Measurements from ENCODE around the gene ANAPC10.
A peak's percentile ranks its signal among the peaks of the same experiment; 100 is the strongest.
"Not testable (repeated sequence)": the region's sequence is repeated elsewhere in the genome, so short reads cannot be mapped to it uniquely, and the experiment has no call there.

ANAPC10 gene

DNA sequence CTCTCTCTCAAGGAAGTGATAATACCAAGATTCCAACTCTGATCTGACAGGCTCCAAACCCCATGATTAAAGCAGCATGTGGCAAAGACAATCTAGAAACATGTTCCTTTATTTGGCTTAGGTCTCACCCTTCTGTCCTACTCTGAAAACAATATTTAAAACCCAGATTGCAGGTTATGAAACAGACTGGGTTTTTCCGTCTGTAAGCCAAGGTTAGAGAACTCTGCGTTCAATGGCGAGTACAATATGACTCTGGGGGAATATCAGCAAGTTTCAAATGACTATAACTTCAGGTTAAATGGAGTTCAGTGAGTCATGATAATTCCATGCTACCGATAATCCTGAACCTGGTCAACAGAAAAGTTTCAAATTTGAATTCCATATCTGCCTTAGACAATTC, 50.8 kb downstream of the ANAPC10 start:
- peaks cover 7% of the 10 kb centered on the region for H3K4me1 Mint-ChIP-seq
- H3K36me3 Mint-ChIP-seq = peaks cover 10% of the 10 kb centered on the region
- H3K9me3 Mint-ChIP-seq = no peaks in the 10 kb centered on the region
- H3K4me3 Mint-ChIP-seq = no peak overlapping the region
- no peak overlapping the region for H3K27ac Mint-ChIP-seq
- no peaks in the 10 kb centered on the region for H3K27me3 Mint-ChIP-seq

DNA sequence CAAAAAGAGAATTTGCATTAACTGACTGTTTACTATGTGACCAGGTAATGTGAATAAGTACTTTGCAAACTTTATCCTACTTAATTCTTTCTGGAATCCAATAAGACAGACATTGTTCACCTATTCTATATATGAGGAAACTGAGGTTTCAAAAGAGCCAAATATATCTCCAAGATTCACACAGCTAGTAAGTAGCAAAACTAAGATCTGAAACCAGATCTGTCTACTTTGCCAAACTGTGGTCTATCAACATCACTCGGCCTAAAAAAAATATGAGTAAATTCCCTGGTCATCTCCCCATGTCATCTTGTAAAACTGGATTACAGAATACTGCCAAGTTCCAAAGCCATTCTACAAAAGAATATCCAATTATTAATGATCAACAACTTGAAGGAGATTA, 52.8 kb downstream of the ANAPC10 start:
- no peak overlapping the region for H3K4me3 Mint-ChIP-seq
- peaks cover 14% of the 10 kb centered on the region for H3K4me1 Mint-ChIP-seq
- H3K9me3 Mint-ChIP-seq = no peaks in the 10 kb centered on the region
- no peaks in the 10 kb centered on the region for H3K27me3 Mint-ChIP-seq
- peaks cover 8% of the 10 kb centered on the region for H3K36me3 Mint-ChIP-seq
- H3K27ac Mint-ChIP-seq = no peak overlapping the region

DNA sequence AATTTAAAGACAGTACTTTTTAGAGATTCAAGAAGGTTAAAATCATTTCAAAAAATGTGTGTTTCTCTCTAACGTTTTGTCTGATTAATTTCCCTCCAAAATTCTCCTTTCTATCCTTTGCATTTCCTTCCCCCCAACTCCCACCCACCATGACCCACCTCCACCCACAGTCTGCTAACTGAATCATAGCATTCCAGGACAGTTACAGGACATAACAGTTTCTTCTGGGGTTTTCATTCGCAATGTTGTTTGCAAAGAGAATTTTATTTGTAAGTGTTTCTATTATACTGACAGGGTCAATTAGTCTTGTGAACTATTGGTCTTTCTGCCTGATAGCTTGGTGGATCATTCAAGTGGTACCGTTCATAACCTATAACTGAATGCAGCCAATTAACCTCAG, 53.7 kb downstream of the ANAPC10 start:
- H3K27me3 Mint-ChIP-seq = no peaks in the 10 kb centered on the region
- H3K4me3 Mint-ChIP-seq = no peak overlapping the region
- H3K36me3 Mint-ChIP-seq = peaks cover 3% of the 10 kb centered on the region
- no peak overlapping the region for H3K27ac Mint-ChIP-seq
- no peaks in the 10 kb centered on the region for H3K9me3 Mint-ChIP-seq
- peaks cover 14% of the 10 kb centered on the region for H3K4me1 Mint-ChIP-seq

DNA sequence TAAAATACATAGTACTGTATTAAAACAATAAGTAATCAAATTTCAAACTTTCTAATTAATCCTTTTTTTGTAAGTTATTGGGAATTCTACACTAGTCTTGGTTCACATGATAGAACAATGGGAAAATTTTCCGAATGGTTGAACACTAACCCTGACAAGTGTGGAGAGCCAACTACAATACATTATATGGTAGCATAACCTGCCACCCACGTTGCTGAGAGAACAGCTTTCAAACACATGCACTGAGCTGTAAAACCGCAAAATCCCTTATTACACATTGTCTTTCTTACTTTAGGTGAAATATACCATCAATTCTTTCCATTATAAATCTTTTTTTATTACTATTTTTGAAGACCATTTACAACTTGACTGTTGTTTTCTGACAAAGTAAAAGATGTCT, 54.7 kb downstream of the ANAPC10 start:
- no peak overlapping the region for H3K27ac Mint-ChIP-seq
- no peaks in the 10 kb centered on the region for H3K27me3 Mint-ChIP-seq
- H3K4me3 Mint-ChIP-seq = no peak overlapping the region
- peaks cover 14% of the 10 kb centered on the region for H3K4me1 Mint-ChIP-seq
- H3K9me3 Mint-ChIP-seq = no peaks in the 10 kb centered on the region
- H3K36me3 Mint-ChIP-seq = peaks cover 3% of the 10 kb centered on the region

DNA sequence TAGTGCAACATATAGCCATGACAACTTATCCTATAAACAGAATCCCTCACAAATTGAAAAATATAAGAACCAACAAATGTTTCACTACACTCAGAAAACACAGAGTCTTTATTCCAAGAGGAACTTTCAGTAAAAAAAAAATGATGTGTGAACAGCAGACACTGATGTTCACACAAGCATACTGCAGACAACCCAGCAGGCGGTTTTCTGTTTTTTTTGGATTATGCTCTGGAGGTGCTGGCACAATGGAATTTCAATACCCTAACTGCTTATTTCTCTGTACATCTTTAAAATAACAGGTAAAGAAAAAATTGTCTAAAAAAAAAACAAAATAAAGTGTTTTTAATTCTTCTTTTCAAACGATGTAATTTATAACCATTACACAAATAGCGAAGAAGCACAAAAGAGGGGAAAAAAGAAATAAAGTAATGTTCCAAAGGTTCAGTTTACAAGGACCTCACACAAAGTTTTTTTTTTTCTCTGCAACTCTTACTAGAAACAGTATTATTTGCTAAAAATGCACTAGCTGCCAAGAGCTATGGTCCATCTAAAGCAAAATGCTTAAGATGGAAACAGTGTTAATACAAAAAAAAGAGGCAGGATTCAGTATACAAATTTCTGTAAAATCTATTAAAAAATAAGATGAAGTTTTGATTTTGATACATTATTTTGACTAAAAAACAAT, 55.3 kb downstream of the ANAPC10 start:
- no peak overlapping the region for H3K4me3 Mint-ChIP-seq
- no peaks in the 10 kb centered on the region for H3K9me3 Mint-ChIP-seq
- H3K27me3 Mint-ChIP-seq = no peaks in the 10 kb centered on the region
- H3K4me1 Mint-ChIP-seq = peaks cover 14% of the 10 kb centered on the region
- H3K36me3 Mint-ChIP-seq = peaks cover 3% of the 10 kb centered on the region
- H3K27ac Mint-ChIP-seq = no peak overlapping the region

DNA sequence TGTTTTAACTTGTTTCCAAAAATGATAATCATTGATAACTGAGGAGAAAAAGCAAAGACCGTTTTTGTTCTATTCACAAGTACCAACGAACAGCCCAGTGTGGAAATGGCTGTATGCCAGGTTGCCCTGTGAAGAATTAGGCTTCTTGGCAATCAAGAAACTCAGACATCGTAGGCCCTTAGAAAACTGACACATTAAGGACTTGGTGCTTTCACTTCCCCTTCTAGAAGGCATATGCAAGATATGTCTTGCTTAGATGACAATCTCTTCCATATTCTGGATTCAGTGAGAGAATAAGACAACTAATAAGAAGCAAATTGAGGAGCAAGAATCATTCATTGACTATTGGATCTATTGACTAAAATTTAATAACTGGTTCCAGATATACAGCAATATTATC, 56.6 kb downstream of the ANAPC10 start:
- Mint-ChIP-seq H3K27me3 (no peaks in the 10 kb centered on the region), H3K4me1 (peaks cover 14% of the 10 kb centered on the region), H3K36me3 (peaks cover 5% of the 10 kb centered on the region), H3K4me3 (no peak overlapping the region), H3K27ac (no peak overlapping the region), H3K9me3 (no peaks in the 10 kb centered on the region)

DNA sequence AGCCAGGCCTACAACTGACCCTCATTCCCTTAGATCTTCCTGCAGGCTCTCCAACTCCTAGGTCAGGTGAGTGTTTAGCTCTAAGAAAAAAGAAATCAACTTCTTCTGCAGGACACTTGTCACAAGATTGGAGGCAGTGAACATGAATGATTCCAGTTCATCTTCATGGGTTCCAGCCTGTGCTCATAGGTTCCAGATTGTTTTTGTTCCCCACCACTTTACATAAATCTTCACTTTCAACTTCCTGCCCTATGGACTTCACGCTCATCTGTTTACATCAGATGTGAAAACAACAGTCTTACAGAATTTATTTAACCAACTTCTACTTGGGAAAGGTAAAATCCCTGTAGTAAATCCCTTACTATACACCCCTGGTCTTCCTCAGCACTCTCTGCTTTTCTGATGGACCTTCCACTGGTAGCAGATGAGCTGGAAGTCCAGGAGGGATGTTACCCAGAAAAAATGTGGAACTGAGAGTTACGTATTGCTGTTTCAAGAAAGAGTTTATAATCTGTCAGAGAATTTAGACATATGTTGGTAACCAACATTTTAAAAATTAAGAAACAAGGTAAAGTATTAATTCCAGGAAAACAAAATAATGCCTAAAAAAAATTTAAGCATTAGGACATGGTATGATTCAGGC, 62.4 kb downstream of the ANAPC10 start:
- no peaks in the 10 kb centered on the region for H3K9me3 Mint-ChIP-seq
- H3K36me3 Mint-ChIP-seq = peaks cover 37% of the 10 kb centered on the region
- no peaks in the 10 kb centered on the region for H3K4me1 Mint-ChIP-seq
- no peak overlapping the region for H3K4me3 Mint-ChIP-seq
- no peak overlapping the region for H3K27ac Mint-ChIP-seq
- H3K27me3 Mint-ChIP-seq = no peaks in the 10 kb centered on the region

DNA sequence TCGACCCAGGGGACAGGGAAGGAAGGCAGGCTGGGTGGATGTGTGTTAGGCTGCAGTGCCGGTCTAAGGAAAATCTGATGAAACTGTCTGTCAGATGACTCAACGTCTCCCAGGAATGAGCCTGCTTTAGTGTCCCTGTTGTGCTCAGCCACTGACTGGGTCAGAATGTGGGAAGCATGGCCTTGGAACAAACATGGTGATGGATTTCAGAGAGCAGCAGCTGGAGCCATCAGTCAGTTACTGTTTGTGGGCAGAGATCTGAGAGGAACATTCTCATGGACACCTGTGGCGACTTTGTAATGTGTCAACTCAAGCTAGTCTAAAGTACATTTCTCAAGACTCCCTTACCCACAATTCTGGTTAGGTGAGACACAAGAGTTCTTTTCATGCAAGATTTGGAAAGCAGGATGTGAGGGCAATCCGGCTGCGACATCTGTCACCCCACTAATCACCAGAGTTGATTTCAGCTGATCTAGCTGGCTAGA, 63.2 kb downstream of the ANAPC10 start:
- Mint-ChIP-seq H3K4me3 (no peak overlapping the region), H3K27ac (no peak overlapping the region)

DNA sequence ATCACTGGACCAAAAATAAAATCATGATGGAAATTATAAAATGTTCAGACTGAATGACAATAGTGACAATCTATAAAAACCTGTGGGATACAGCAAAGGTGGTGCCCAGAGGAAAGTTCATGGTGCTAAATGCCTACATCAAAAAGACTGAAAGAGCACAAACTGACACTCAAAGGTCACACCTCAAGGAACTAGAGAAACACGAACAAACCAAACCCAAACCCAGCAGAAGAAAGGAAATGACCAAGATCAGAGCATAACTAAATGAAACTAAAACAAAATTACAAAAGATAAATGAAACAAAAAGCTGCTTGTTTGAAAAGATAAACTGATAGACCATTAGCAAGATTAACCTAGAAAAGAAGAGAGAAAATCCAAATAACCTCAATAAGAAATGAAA, 78.7 kb downstream of the ANAPC10 start:
- Mint-ChIP-seq H3K4me1 (peaks cover 45% of the 10 kb centered on the region), H3K27me3 (no peaks in the 10 kb centered on the region), H3K36me3 (peaks cover 47% of the 10 kb centered on the region), H3K27ac (peak overlapping the region; percentile 43), H3K9me3 (peaks cover 16% of the 10 kb centered on the region), H3K4me3 (peak overlapping the region; percentile 60)

More for the DNA sequence above, 63.2 kb downstream of the ANAPC10 start:
- Mint-ChIP-seq H3K27me3 (no peaks in the 10 kb centered on the region), H3K9me3 (no peaks in the 10 kb centered on the region), H3K36me3 (peaks cover 43% of the 10 kb centered on the region), H3K4me1 (no peaks in the 10 kb centered on the region)

DNA sequence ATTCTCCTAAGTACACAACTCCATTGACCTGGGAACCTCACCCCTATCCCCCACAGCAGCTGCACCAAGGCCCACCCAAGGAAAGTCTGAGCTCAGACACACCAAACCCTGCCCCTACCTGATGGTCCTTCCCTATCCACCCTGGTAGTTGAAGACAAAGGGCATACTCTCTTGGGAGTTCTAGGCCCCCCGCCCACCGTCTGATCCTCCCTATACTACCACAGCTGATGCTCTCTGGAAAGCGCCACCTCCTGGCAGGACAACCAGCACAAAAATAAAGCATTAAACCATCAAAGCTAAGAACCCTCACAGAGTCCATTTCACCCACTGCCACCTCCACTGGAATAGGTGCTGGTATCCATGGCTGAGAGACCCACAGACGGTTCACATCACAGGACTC, 83.6 kb downstream of the ANAPC10 start:
- no peaks in the 10 kb centered on the region for H3K27me3 Mint-ChIP-seq
- peaks cover 37% of the 10 kb centered on the region for H3K4me1 Mint-ChIP-seq
- H3K9me3 Mint-ChIP-seq = no peaks in the 10 kb centered on the region
- no peak overlapping the region for H3K27ac Mint-ChIP-seq
- no peak overlapping the region for H3K4me3 Mint-ChIP-seq
- H3K36me3 Mint-ChIP-seq = peaks cover 34% of the 10 kb centered on the region

DNA sequence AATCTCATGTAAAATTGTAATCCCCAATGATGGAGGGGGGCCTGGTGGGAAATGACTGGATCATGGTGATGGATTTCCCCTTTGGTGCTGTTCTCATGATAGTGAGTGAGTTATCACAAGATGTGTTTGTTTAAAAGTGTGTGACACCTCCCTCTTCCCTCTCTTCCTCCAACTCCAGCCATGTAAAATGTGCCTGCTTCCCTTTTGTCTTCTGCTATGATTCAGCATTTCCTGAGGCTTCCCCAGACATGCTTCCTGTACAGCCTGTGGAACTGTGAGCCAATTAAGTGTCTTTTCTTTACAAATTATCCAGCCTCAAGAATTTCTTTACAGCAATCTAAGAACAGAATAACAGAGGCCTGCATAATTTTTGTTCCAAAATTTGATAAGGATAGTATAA, 85.2 kb downstream of the ANAPC10 start:
- H3K36me3 Mint-ChIP-seq = peaks cover 39% of the 10 kb centered on the region
- H3K4me1 Mint-ChIP-seq = peaks cover 32% of the 10 kb centered on the region

DNA sequence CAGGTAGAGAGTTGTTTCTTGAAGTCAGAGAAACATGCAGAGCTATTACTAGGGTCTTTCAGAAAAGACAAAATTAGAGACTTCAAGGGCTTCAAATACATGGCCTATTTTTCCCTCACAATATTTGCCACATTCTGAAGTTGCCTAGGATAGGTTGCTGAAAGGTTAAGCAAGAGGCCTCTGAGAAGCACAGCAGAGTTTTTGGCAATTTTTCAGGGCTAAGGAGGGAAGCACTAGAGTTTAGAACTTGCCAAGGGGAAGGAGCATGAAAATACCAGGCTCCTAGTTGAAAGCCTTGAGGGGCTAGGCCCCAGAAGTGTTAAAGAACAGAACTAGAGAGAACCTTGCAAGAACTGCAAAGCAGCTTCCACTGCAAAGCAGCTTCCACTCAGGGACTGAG, 86.4 kb downstream of the ANAPC10 start:
- H3K27me3 Mint-ChIP-seq = no peaks in the 10 kb centered on the region
- peaks cover 45% of the 10 kb centered on the region for H3K36me3 Mint-ChIP-seq
- H3K9me3 Mint-ChIP-seq = no peaks in the 10 kb centered on the region
- H3K4me3 Mint-ChIP-seq = no peak overlapping the region
- H3K27ac Mint-ChIP-seq = no peak overlapping the region
- peaks cover 38% of the 10 kb centered on the region for H3K4me1 Mint-ChIP-seq

More for the DNA sequence above, 85.2 kb downstream of the ANAPC10 start:
- Mint-ChIP-seq H3K4me3 (no peak overlapping the region), H3K27ac (no peak overlapping the region), H3K9me3 (no peaks in the 10 kb centered on the region), H3K27me3 (no peaks in the 10 kb centered on the region)

DNA sequence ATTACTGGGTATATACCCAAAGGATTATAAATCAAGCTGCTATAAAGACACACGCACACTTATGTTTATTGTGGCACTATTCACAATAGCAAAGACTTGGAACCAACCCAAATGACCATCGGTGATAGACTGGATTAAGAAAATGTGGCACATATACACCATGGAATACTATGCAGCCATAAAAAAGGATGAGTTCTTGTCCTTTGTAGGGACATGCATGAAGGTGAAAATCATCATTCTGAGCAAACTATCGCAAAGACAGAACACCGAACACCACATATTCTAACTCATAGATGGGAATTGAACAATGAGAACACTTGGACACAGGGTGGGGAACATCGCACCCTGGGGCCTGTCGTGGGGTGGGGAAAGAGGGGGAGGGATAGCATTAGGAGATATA, 87.7 kb downstream of the ANAPC10 start:
- H3K27ac Mint-ChIP-seq, H3K27me3 Mint-ChIP-seq, H3K9me3 Mint-ChIP-seq, H3K4me3 Mint-ChIP-seq: not testable (repeated sequence)
- Mint-ChIP-seq H3K36me3 (peaks cover 45% of the 10 kb centered on the region), H3K4me1 (peaks cover 35% of the 10 kb centered on the region)

DNA sequence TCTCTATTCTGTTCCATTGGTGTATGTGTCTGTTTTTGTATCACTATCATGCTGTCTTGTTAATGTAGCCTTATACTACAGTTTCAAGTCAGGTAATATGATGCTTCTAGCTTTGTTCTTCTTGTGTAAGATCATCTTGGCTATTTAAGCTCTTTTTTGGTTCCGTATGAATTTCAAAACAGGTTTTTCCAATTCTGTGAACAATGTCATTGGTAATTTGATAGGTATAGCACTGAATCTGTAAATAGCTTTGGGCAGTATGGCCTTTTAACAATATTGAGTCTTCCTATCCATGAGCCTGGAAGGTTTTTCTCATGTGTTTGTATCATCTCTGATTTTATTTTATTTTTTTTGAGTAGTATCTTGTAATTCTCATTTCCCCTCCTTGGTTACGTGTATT, 94.3 kb downstream of the ANAPC10 start:
- H3K27me3 Mint-ChIP-seq = no peaks in the 10 kb centered on the region
- peaks cover 18% of the 10 kb centered on the region for H3K4me1 Mint-ChIP-seq
- peaks cover 47% of the 10 kb centered on the region for H3K36me3 Mint-ChIP-seq
- peaks cover 14% of the 10 kb centered on the region for H3K9me3 Mint-ChIP-seq
- H3K4me3 Mint-ChIP-seq = no peak overlapping the region
- no peak overlapping the region for H3K27ac Mint-ChIP-seq

DNA sequence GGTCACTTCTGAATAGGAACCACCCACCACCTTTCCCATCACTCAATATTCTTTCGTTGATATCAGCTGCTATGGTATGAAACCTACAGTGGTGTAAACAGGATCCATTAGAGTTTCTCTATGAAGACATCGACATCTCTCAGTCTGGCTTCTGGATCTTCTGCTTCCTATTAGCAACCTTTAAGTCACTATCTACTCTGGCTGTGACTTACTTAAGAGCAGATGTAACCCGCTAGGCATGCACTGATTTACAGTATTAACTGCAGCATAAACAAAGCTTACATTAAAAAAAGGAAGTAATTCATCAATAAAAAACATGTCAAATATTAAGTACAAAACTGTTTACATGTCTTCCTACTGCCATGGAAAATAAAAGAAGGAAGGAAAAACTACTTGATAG, 96.4 kb downstream of the ANAPC10 start:
- peaks cover 42% of the 10 kb centered on the region for H3K36me3 Mint-ChIP-seq
- H3K27me3 Mint-ChIP-seq = no peaks in the 10 kb centered on the region
- peaks cover 19% of the 10 kb centered on the region for H3K9me3 Mint-ChIP-seq
- no peak overlapping the region for H3K4me3 Mint-ChIP-seq
- peaks cover 19% of the 10 kb centered on the region for H3K4me1 Mint-ChIP-seq
- peak overlapping the region; percentile 15 for H3K27ac Mint-ChIP-seq

DNA sequence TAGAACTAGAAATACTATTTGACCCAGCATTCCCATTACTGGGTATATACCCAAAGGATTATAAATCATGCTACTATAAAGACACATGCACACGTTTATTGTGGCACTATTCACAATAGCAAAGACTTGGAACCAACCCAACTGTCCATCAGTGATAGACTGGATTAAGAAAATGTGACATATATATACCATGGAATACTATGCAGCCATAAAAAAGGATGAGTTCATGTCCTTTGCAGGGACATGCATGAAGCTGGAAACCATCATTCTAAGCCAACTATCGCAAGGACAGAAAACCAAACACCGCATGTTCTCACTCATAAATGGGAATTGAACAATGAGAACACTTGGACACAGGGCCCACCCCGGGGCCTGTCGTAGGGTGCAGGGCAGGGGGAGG, 97.3 kb downstream of the ANAPC10 start:
- H3K36me3 Mint-ChIP-seq = peaks cover 41% of the 10 kb centered on the region
- not testable (repeated sequence) for H3K27ac Mint-ChIP-seq, H3K4me3 Mint-ChIP-seq, H3K27me3 Mint-ChIP-seq
- H3K4me1 Mint-ChIP-seq = peaks cover 19% of the 10 kb centered on the region
- peaks cover 13% of the 10 kb centered on the region for H3K9me3 Mint-ChIP-seq

All from activated naive CD4-positive, alpha-beta T cell treated with anti-CD3 and anti-CD28 coated beads, Interleukin-2, amount 50 U/mL, for 24 hours (primary cell).